MM.1S (cell line): ENCODE measurements around the gene RPGR.

Experiments used
- DNase-seq: peaks from one replicate; pipeline ENCODE4 v3.0.0-alpha.2; 2015
- H2AFZ ChIP-seq: fragments of 300-600 bp; sonication (generic); 2 replicates; pipeline ENCODE4 v1.6.0; 2016; ENCODE audit warnings: antibody characterized with exemption, low read length
- H3F3A ChIP-seq: fragments of 300-600 bp; sonication (generic); 2 replicates; pipeline ENCODE4 v1.6.1; 2016; ENCODE audit warnings: mild to moderate bottlenecking, antibody characterized with exemption, low read length, moderate library complexity, mixed read lengths; ENCODE audit not compliant: insufficient read depth
- H3K27ac ChIP-seq: fragments of 300-600 bp; sonication (generic); 2 replicates; pipeline ENCODE4 v1.5.1; 2016; ENCODE audit warnings: mild to moderate bottlenecking, low read length
- H3K27me3 ChIP-seq: fragments of 300-600 bp; sonication (generic); replicated peaks from 2 replicates; pipeline ENCODE4 v1.6.0; 2016; ENCODE audit warnings: low read length; ENCODE audit not compliant: insufficient read depth
- H3K36me3 ChIP-seq: fragments of 300-600 bp; sonication (generic); replicated peaks from 2 replicates; pipeline ENCODE4 v1.6.1; 2016; ENCODE audit warnings: mild to moderate bottlenecking, low read length, mixed read lengths; ENCODE audit not compliant: insufficient read depth
- H3K4me1 ChIP-seq: fragments of 300-600 bp; sonication (generic); 2 replicates; pipeline ENCODE4 v1.6.1; 2016; ENCODE audit warnings: low read length, mixed read lengths
- H3K4me2 ChIP-seq: fragments of 300-600 bp; sonication (generic); 2 replicates; pipeline ENCODE4 v1.6.0; 2016; ENCODE audit warnings: low read depth, low read length
- H3K4me3 ChIP-seq: fragments of 300-600 bp; sonication (generic); 2 replicates; pipeline ENCODE4 v1.5.1; 2016; ENCODE audit warnings: low read length, mixed read lengths
- H3K79me2 ChIP-seq: fragments of 300-600 bp; sonication (generic); 2 replicates; pipeline ENCODE4 v1.6.1; 2016; ENCODE audit warnings: mixed run types, low read length, mixed read lengths
- H3K9ac ChIP-seq: fragments of 300-600 bp; sonication (generic); 2 replicates; pipeline ENCODE4 v1.6.1; 2016; ENCODE audit warnings: low read length, mixed read lengths
- H3K9me2 ChIP-seq: fragments of 300-600 bp; sonication (generic); replicated peaks from 2 replicates; pipeline ENCODE4 v1.6.1; 2016; ENCODE audit warnings: mild to moderate bottlenecking, low read length, mixed read lengths; ENCODE audit not compliant: insufficient read depth
- H3K9me3 ChIP-seq: fragments of 300-600 bp; sonication (generic); replicated peaks from 2 replicates; pipeline ENCODE4 v1.6.1; 2016; ENCODE audit warnings: mild to moderate bottlenecking, low read length, mixed read lengths; ENCODE audit not compliant: insufficient read depth
- H4K20me1 ChIP-seq: fragments of 300-600 bp; sonication (generic); 2 replicates; pipeline ENCODE4 v1.6.1; 2016; ENCODE audit warnings: mild to moderate bottlenecking, low read length, moderate library complexity, mixed read lengths; ENCODE audit not compliant: insufficient read depth
- EZH2 ChIP-seq: fragments of 300-600 bp; sonication (generic); optimal IDR thresholded peaks from 2 replicates; pipeline ENCODE3; 2017; ENCODE audit warnings: low read depth, mild to moderate bottlenecking, antibody characterized with exemption, low read length, mixed read lengths
- EZH2phosphoT487 ChIP-seq: fragments of 300-600 bp; sonication (generic); IDR thresholded peaks from 2 replicates; pipeline ENCODE4 v1.6.1; 2018; ENCODE audit warnings: antibody characterized with exemption, low read length
- TF ChIP-seq, protein P1 (sequence below): fragments of 300-600 bp; sonication (generic); IDR thresholded peaks from 2 replicates; pipeline ENCODE4 v1.5.1; 2016; ENCODE audit warnings: antibody characterized with exemption, low read length, mixed read lengths

Gene RPGR

DNA sequence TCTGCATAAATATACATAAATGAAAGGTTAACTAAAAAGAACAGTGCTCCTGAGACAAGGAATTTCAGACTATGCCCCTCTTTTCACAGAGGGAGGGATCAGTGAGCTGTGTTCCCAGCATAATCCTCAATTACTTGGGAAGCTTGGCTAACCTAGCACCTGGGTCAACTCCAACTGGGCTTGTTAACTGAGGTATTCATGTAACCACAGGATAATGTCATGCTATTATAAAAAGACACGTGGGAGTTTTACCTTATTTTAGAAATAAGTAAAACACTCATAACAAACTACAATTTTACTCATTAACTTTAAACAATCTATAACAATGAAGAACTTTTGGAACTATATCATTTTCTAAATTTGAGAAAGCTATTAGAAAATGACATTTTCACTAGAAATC lies 48.6 kb downstream of the RPGR start:
- Histone ChIP-seq H3K4me3 (no peak overlapping the region), H3K9ac (no peak overlapping the region), H2AFZ (no peak overlapping the region), H3F3A (no peaks in the 10 kb centered on the region), H3K27me3 (no peaks in the 10 kb centered on the region), H3K79me2 (no peaks in the 10 kb centered on the region), H4K20me1 (no peaks in the 10 kb centered on the region), H3K9me3 (no peaks in the 10 kb centered on the region), H3K9me2 (no peaks in the 10 kb centered on the region), H3K4me1 (no peaks in the 10 kb centered on the region), H3K27ac (no peak overlapping the region), H3K4me2 (no peak overlapping the region), H3K36me3 (no peaks in the 10 kb centered on the region)
- TF ChIP-seq, protein P1, sequence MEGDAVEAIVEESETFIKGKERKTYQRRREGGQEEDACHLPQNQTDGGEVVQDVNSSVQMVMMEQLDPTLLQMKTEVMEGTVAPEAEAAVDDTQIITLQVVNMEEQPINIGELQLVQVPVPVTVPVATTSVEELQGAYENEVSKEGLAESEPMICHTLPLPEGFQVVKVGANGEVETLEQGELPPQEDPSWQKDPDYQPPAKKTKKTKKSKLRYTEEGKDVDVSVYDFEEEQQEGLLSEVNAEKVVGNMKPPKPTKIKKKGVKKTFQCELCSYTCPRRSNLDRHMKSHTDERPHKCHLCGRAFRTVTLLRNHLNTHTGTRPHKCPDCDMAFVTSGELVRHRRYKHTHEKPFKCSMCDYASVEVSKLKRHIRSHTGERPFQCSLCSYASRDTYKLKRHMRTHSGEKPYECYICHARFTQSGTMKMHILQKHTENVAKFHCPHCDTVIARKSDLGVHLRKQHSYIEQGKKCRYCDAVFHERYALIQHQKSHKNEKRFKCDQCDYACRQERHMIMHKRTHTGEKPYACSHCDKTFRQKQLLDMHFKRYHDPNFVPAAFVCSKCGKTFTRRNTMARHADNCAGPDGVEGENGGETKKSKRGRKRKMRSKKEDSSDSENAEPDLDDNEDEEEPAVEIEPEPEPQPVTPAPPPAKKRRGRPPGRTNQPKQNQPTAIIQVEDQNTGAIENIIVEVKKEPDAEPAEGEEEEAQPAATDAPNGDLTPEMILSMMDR, result no peak
- no peak for TF ChIP-seq EZH2
- TF ChIP-seq EZH2phosphoT487, result no peak
- DNase-seq, result no peak

GRCh38 chrX:38277802-38278201 lies 49.5 kb downstream of the RPGR start:
- TF ChIP-seq, protein P1, result no peak
- TF ChIP-seq EZH2 (no peak), EZH2phosphoT487 (no peak)
- Histone ChIP-seq H3K79me2 (no peaks in the 10 kb centered on the region), H3K9ac (no peak overlapping the region), H3K27me3 (no peaks in the 10 kb centered on the region), H3K27ac (no peak overlapping the region), H4K20me1 (no peaks in the 10 kb centered on the region), H3K4me1 (no peaks in the 10 kb centered on the region), H3K4me2 (no peak overlapping the region), H3K9me2 (no peaks in the 10 kb centered on the region), H3K9me3 (no peaks in the 10 kb centered on the region), H3F3A (no peaks in the 10 kb centered on the region), H3K4me3 (no peak overlapping the region), H2AFZ (no peak overlapping the region), H3K36me3 (no peaks in the 10 kb centered on the region)
- DNase-seq, result no peak

GRCh38 chrX:38277136-38277535 lies 50.2 kb downstream of the RPGR start:
- no peaks in the 10 kb centered on the region for H3K9me2 ChIP-seq
- no peaks in the 10 kb centered on the region for H3K36me3 ChIP-seq
- H3F3A ChIP-seq, result no peaks in the 10 kb centered on the region
- H3K4me3 ChIP-seq, result no peak overlapping the region
- no peaks in the 10 kb centered on the region for H4K20me1 ChIP-seq
- no peaks in the 10 kb centered on the region for H3K9me3 ChIP-seq
- H2AFZ ChIP-seq, result no peak overlapping the region
- H3K9ac ChIP-seq, result no peak overlapping the region
- no peak overlapping the region for H3K27ac ChIP-seq
- TF ChIP-seq EZH2 (no peak), EZH2phosphoT487 (no peak)
- TF ChIP-seq, protein P1, result no peak
- no peaks in the 10 kb centered on the region for H3K27me3 ChIP-seq
- H3K79me2 ChIP-seq, result no peaks in the 10 kb centered on the region
- no peak for DNase-seq
- H3K4me1 ChIP-seq, result no peaks in the 10 kb centered on the region
- no peak overlapping the region for H3K4me2 ChIP-seq

GRCh38 chrX:38276089-38276488 lies 51.2 kb downstream of the RPGR start:
- H3K27ac ChIP-seq, result no peak overlapping the region
- TF ChIP-seq, protein P1, result no peak
- TF ChIP-seq EZH2 (no peak), EZH2phosphoT487 (no peak)
- no peak overlapping the region for H3K4me2 ChIP-seq

More at GRCh38 chrX:38276089-38276488, 51.2 kb downstream of the RPGR start:
- Histone ChIP-seq H3K4me1 (peaks cover 9% of the 10 kb centered on the region), H2AFZ (no peak overlapping the region), H4K20me1 (no peaks in the 10 kb centered on the region), H3K9me3 (no peaks in the 10 kb centered on the region), H3K4me3 (no peak overlapping the region), H3F3A (no peaks in the 10 kb centered on the region), H3K79me2 (no peaks in the 10 kb centered on the region), H3K27me3 (no peaks in the 10 kb centered on the region), H3K9ac (no peak overlapping the region), H3K36me3 (no peaks in the 10 kb centered on the region), H3K9me2 (no peaks in the 10 kb centered on the region)
- DNase-seq, result no peak
